BE2C (cell line): ENCODE data around the gene CACNG8.

Experiments used
- DNase-seq: peaks from one replicate; pipeline ENCODE4 v3.0.0-alpha.2; 2020
- H3K27me3 ChIP-seq: fragments of 250-450 bp; sonication (Bioruptor Pico); 2 replicates; pipeline ENCODE4 v1.5.1; 2020; ENCODE audit warnings: mild to moderate bottlenecking
- H3K36me3 ChIP-seq: fragments of 250-450 bp; sonication (Bioruptor Pico); 2 replicates; pipeline ENCODE4 v1.5.1; 2020; ENCODE audit warnings: mild to moderate bottlenecking
- H3K4me1 ChIP-seq: fragments of 250-450 bp; sonication (Bioruptor Pico); 2 replicates; pipeline ENCODE4 v1.5.1; 2020
- H3K4me3 ChIP-seq: 2 replicates; pipeline ENCODE4 v1.5.1; 2011; ENCODE audit warnings: low read depth, low read length
- H3K9me3 ChIP-seq: fragments of 250-450 bp; sonication (Bioruptor Pico); 2 replicates; pipeline ENCODE4 v1.5.1; 2020
- TF ChIP-seq, protein P1 (sequence below): IDR thresholded peaks from 2 replicates; pipeline ENCODE4 v1.5.1; 2012; ENCODE audit warnings: mild to moderate bottlenecking, low read depth, low read length

Gene CACNG8

DNA sequence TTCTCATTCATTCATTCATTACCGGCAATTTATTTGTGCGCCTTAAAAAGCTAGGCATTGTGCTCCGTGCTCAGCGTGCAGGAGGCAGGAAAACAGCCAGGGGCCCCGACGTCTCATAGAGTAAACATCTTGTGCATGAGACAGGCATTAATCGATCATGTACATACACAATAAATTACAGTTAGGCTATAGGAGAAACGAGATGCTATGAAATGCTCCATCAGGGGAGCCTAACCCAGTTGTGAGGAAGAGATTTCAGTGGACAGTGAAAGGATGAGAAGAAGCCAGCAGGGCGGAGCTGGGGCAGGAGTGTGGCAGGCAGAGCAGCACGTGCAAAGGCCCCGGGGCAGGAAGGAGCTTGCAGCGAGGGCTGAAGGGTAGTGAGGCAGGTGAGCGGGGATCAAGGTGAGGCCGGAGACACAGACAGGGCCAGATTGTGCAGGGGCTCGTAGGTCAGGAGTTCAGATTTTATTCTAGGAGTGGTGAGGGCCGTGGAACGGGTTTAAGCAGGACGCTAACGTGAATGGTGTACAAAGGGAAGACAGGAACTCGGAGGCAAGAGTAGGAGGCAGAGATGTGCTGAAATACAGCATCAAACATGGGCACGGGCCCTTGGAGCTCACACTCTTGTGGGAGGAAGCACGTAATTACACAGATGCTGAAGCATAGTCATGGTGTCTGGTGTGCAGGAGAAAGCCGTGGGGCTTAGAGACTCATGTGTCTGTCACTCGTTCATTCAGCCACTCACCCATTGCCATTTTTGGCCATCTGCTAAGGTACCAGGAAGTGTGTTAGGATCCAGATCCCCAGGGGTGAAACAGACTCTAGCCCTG is 20.9 kb downstream of the CACNG8 start:
- no peak overlapping the region for H3K4me3 ChIP-seq
- TF ChIP-seq, protein P1, sequence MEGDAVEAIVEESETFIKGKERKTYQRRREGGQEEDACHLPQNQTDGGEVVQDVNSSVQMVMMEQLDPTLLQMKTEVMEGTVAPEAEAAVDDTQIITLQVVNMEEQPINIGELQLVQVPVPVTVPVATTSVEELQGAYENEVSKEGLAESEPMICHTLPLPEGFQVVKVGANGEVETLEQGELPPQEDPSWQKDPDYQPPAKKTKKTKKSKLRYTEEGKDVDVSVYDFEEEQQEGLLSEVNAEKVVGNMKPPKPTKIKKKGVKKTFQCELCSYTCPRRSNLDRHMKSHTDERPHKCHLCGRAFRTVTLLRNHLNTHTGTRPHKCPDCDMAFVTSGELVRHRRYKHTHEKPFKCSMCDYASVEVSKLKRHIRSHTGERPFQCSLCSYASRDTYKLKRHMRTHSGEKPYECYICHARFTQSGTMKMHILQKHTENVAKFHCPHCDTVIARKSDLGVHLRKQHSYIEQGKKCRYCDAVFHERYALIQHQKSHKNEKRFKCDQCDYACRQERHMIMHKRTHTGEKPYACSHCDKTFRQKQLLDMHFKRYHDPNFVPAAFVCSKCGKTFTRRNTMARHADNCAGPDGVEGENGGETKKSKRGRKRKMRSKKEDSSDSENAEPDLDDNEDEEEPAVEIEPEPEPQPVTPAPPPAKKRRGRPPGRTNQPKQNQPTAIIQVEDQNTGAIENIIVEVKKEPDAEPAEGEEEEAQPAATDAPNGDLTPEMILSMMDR: no peak
- peaks cover 3% of the 10 kb centered on the region; the same call in 1 of the 2 replicates for H3K27me3 ChIP-seq
- H3K9me3 ChIP-seq: no peaks in the 10 kb centered on the region
- no peaks in the 10 kb centered on the region for H3K36me3 ChIP-seq
- no peak for DNase-seq
- no peaks in the 10 kb centered on the region for H3K4me1 ChIP-seq

DNA sequence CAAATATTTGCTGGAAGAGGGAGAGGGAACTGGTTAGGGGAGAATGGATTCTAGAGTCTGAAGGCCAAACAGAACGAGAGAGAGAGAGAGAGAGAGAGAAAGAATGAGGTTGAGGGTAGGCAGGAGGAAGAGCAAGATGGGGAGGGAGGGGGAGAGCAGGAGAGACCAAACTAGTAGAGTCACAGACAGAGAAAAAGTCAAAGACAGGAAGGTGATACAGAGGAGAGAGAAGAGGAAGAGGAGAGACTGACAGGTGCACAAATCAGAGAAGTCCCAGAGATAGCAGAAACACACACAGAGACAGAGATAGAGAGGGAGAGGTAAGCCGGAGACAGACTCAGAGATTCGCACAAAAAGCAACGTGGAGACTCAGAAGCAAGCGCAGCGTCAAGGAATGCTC is 23.1 kb downstream of the CACNG8 start:
- TF ChIP-seq, protein P1: no peak
- Histone ChIP-seq H3K9me3 (no peaks in the 10 kb centered on the region), H3K4me1 (no peaks in the 10 kb centered on the region), H3K27me3 (no peaks in the 10 kb centered on the region), H3K4me3 (no peak overlapping the region), H3K36me3 (no peaks in the 10 kb centered on the region)
- DNase-seq: no peak

DNA sequence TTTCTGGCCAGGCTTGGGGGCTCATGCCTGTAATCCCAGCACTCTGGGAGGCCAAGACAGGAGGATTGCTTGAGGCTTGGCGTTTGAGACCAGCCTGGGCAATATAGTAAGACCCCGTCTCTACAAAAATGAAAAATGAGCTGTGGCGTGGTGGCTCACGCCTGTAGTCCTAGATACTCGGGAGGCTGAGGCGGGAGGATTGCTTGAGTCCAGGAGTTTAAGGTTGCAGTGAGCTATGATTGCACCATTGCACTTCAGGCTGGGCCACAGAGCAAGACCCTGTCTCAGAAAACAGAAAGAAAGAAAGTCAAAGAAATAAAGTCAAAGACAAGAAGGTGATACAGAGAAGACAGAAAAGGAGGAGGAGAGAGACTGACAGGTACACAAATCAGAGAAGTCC is 26.2 kb downstream of the CACNG8 start:
- Histone ChIP-seq H3K36me3 (no peaks in the 10 kb centered on the region), H3K27me3 (peaks cover 22% of the 10 kb centered on the region), H3K4me1 (no peaks in the 10 kb centered on the region), H3K4me3 (no peak overlapping the region), H3K9me3 (no peaks in the 10 kb centered on the region)
- DNase-seq: no peak
- TF ChIP-seq, protein P1: no peak

DNA sequence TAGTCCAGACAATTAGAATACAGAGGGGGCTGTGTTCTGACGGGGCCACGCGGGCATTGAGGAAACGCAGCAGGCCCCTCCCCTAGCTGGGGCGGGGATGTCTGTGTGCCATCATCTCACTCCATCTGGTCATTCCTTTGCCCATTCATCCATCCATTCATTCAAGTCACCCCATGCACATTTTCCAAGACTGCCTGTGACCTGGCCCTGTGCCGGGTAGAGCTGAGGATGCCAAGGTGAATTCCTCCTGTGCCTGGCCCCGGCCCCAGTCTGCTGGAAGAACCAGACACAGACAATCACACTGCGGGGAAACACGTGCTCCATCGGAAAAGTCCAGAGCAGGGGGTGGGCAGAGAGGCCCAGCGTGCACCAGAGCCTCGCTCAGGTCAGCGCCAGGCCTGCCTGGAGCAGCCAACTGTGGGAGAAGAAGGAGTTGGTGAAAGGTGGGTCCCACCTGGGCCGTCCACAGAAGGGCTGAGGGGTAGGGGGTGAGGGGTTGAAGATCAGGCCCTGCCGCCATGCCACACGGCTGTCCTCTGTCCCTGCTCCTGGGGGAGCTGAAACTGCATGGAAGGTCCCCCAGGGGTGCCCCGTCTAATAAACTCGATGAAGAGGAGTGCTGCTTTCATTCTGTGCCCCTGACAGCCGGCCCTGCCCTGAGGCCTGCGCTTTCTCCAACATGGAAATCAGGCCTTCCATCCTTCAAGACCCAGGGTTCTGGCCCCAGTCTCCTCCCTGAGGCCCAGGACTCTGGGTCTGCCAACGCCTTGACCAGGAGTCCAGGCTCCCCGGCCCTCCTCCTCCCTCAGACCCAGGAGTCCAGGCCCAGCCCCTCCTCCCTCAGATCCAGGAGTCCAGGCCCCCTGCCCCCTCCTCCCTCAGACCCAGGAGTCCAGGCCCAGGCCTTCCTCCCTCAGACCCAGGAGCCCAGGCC is 27.1 kb downstream of the CACNG8 start:
- no peaks in the 10 kb centered on the region for H3K9me3 ChIP-seq
- DNase-seq: no peak
- TF ChIP-seq, protein P1: no peak
- no peak overlapping the region for H3K4me3 ChIP-seq
- H3K27me3 ChIP-seq: peaks cover 23% of the 10 kb centered on the region
- no peaks in the 10 kb centered on the region for H3K36me3 ChIP-seq
- no peaks in the 10 kb centered on the region for H3K4me1 ChIP-seq

DNA sequence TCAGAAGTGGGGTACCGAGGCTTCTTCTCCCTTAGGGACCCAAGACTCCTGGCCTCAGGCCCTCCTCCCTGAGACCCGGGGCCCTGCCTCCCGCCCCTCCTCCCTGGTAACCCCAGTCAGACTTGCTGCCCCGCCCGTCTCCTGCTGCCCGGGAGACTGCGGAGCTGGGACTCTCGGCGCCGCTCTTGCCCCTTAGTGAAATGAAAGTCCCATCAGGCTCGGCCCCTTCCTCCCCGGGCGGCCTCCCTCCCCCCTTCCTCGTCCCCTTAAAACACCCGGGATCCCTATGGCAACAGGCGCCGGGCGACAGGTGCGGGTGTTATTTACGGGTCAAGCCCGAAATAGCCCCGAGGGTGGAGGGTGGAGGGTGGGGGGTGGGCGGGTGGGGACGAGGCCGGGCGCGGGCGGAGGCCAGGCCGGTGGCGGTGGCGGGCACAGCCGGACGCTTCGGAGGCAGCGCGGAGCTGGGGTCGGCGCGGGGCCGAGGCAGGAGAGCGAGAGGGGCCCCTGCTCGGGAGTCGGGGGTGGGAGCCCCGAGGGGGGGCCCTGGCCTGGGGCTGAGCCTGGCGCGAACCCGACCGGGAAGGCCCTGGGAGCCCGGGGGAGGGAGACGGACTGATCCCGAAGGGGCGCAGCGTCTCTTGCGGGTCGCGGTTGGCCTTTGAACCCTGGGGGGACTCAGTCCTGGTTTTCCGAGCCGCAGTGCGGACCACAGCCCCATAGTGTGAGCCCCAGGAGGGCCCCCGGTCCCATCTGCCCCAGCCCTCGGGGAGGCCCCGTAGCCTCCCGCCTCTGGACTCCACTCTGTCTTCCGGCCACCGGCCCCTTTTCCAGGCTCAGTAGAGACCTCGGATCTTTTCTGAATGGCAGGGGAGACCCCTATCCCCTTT is 28.7 kb downstream of the CACNG8 start, which contains the start of gene CACNG6:
TSS of gene CACNG6 (plus strand) at position 414 of the 890 bp plus-strand sequence. CDS start 1,241 bp downstream, outside the sequence.
- H3K9me3 ChIP-seq: no peaks in the 10 kb centered on the region
- peaks cover 29% of the 10 kb centered on the region for H3K27me3 ChIP-seq
- no peaks in the 10 kb centered on the region for H3K36me3 ChIP-seq
- TF ChIP-seq, protein P1: no peak
- no peaks in the 10 kb centered on the region for H3K4me1 ChIP-seq
- no peak for DNase-seq
- H3K4me3 ChIP-seq: no peak within 1 kb of the TSS
